ENCODE measurements around the gene PDE4B.

DNA sequence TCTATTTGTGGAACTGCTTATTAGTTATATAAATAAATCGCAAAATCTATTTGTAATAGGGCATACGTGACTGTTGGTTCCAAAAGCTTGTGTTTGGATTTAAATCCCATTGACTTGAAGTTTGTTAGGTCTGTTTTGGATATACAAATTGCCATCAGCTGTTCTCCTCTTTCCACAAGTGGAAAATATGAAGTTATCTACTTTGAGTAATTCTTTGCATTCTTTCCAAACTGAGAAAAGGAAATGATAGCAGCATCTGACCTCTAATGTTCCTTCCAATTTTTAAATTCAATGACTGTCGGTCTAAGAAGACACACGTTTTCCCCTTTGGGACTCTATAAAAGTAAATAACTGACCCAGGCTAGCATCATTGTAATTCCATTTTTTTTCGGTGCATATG, 575.6 kb downstream of the PDE4B start:
- TF ChIP-seq, protein P1, sequence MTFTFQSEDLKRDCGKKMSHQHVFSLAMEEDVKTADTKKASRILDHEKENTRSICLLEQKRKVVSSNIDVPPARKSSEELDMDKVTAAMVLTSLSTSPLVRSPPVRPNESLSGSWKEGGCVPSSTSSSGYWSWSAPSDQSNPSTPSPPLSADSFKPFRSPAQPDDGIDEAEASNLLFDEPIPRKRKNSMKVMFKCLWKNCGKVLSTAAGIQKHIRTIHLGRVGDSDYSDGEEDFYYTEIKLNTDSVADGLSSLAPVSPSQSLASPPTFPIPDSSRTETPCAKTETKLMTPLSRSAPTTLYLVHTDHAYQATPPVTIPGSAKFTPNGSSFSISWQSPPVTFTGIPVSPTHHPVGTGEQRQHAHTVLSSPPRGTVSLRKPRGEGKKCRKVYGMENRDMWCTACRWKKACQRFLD (CRISPR knock-in tag; IDR thresholded peaks at IDR 0.05; ENCODE audit: borderline replicate concordance) = no peak
- TF ChIP-seq RFXANK (CRISPR knock-in tag; IDR thresholded peaks at IDR 0.05) (no peak), KAT2B (IDR thresholded peaks at IDR 0.05; ENCODE audit: borderline replicate concordance, low read depth, low read length) (no peak), BRD4 (CRISPR knock-in tag; IDR thresholded peaks at IDR 0.05) (no peak), MAFF (IDR thresholded peaks at IDR 0.05; ENCODE audit: low read depth, low read length) (no peak), KLF12 (CRISPR knock-in tag; IDR thresholded peaks at IDR 0.05; ENCODE audit: borderline replicate concordance) (no peak), JUND (CRISPR knock-in tag; IDR thresholded peaks at IDR 0.05) (no peak), ZZZ3 (CRISPR knock-in tag; IDR thresholded peaks at IDR 0.05; ENCODE audit: borderline replicate concordance) (no peak), CBFB (CRISPR knock-in tag; IDR thresholded peaks at IDR 0.05) (no peak), MAZ (IDR thresholded peaks at IDR 0.05; ENCODE audit: borderline replicate concordance, low read depth, low read length) (no peak), MAZ (CRISPR knock-in tag; IDR thresholded peaks at IDR 0.05; ENCODE audit: low read depth) (no peak), ZNF780A (CRISPR knock-in tag; IDR thresholded peaks at IDR 0.05) (no peak)
- TF ChIP-seq, protein P2, sequence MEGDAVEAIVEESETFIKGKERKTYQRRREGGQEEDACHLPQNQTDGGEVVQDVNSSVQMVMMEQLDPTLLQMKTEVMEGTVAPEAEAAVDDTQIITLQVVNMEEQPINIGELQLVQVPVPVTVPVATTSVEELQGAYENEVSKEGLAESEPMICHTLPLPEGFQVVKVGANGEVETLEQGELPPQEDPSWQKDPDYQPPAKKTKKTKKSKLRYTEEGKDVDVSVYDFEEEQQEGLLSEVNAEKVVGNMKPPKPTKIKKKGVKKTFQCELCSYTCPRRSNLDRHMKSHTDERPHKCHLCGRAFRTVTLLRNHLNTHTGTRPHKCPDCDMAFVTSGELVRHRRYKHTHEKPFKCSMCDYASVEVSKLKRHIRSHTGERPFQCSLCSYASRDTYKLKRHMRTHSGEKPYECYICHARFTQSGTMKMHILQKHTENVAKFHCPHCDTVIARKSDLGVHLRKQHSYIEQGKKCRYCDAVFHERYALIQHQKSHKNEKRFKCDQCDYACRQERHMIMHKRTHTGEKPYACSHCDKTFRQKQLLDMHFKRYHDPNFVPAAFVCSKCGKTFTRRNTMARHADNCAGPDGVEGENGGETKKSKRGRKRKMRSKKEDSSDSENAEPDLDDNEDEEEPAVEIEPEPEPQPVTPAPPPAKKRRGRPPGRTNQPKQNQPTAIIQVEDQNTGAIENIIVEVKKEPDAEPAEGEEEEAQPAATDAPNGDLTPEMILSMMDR (CRISPR knock-in tag; IDR thresholded peaks at IDR 0.05) = no peak

All from HepG2 (cell line).